HG02870 (cell line): Measurements from ENCODE around the gene POLR1D.
"Not testable (repeated sequence)": the region's sequence is repeated elsewhere in the genome, so short reads cannot be mapped to it uniquely, and the experiment has no call there.

Experiments used
- ATAC-seq: cut with Tn5 transposase; IDR thresholded peaks from one replicate; pipeline ENCODE4 v1.9.1; 2021; ENCODE audit warnings: mild to moderate bottlenecking, moderate library complexity; ENCODE audit not compliant: unreplicated experiment

Gene POLR1D

DNA sequence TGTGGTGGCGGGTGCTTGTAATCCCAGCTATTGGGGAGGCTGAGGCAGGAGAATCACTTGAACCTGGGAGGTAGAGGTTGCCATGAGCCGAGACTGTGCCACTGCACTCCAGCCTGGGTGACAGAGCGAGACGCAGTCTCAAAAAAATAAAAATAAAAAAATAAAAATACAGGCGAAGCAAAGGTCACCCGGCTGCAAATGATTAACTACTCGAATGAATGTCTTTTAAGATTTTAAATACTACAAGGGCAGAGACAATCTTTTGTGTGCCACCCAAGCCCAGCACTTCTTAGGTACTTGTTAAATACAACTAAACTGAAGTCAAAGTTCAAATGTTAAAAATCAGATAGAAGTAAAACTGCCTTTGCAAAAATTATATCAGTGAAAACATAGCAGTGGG is 8.1 kb upstream of the POLR1D start:
- no peak for ATAC-seq

DNA sequence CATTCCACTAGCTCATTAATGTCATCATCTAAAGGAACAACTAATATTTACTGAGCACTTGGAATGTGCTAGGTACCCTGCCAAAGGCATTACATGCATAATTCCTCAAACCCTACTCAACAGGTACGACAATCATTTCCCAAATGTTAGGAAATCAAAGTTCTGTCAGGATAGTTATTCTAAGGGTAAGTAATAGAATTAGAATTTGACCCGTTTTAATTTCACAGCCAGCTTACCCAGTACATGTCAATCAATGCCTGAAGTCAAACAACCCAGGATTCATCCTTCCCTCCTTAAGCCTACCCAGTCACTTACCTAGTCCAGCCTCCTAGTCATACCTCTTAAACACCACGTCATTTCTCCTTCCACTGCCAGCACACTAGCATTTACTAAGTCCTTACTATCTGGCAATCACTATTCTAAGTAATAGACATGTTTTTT is 3.8 kb upstream of the POLR1D start:
- ATAC-seq: no peak

DNA sequence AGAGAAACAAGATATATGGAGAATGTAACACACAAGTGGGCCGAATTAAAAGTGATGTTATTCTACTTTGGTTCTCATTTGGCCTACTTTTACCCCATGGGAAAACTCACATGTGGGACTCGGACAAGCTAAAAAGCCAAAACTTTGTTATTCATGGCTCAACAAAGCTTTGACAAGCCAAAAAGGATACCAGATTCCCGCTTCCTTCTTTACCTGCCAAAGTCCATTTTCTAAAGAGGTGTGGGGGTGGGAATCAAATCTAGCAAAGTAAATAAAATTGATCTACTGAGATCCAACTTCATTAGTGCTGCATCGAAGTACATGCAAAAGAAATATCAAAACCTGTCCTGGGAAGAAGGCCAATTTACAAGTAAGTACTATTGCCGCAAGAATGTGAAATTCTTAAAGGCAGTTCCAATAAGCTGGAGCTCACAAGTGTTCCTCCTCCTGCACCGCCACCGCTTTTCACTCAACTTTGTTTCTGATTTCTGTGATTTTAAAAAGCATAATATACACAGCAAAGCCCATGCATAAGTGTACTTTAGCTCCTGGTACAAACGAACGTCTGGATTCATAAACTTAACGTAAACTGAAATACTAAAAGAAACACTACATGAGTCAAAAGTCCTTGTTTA is 2.5 kb upstream of the POLR1D start:
- no peak for ATAC-seq

DNA sequence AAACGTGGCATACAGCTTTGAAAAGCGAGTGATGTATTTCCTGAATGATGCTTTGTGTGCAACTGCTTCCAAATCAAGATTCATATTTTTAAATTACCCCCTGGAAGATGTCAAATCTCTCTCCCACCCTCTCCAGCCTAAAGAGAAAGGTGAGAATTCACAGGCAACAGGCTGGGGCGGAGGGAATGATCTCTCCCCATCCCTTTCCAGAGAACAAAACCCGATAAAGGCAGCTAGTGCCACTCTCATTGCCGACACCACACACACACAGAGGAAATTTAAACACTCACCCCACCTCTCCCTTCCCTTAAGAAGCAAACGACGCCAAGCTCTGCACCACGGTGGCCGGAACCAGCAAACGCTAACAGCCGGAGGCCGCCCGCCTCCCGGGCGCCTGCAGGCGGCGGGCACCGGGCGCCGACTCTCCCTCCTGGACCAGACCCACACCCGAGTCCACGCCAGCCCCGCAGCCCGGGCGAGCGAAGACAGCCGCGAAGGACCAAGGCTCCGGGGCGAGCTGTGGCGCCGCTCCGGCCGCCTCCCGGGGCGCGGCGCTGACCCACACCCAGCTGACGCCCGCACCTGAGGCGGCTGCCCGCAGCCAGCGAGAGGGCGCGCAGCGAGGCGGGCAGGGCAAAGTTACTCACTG is 1.8 kb upstream of the POLR1D start:
- peak; percentile 24 for ATAC-seq

DNA sequence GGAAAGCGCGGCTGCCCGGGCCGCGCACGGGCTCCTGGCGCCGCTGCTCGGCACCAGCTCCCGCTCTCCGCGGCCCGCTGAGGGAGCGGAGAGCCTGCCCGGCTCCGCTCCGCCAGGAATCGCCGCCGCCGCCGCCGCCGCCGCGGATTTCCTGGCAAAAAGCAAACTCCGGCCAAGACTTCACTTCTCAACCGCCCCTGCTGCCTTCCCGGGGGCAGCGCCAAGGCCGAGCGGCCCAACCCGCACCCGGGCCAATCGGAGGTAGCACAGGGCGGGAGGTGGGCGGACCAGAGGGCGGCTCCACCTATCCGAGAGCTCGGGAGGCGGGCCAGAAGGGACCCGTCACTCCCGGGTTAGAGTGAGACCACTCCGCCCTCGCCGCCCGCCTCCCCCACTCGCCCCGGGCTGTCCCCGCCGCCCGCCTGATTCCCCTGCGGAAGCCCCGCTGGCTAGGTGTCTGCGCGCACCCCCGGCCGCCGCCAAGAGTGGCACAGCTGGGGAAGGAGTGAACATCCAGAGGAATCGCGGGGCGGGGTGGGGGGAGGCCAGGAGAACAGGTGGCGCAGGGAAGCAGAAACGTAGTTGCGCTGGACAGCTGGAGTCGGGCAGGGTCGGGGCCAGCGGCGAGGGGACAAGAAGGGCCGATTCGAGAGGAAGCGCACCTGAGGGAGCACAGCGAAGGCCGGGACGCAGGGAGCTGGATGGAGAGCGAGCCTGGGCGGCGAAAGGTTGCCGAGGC is 1.1 kb upstream of the POLR1D start, which contains the start of gene LNX2:
TSS of gene LNX2 (minus strand) at position 153 of the 739 bp plus-strand sequence. CDS start 38,826 bp downstream, outside the sequence.
- ATAC-seq: peak; percentile 85

DNA sequence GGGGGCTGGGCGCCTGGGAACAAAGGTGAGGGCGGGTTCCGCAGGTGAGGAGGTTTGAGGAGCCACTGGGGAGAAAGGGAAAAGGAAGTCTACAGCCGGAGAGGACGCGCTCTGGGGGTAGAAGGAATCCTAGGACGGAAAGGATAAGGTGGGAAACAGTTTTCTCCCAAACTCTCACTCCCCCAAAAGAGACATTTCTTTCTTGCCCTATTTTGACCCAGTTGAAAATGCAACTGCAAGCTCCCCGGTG is 651 bp upstream of the POLR1D start:
- no peak for ATAC-seq

DNA sequence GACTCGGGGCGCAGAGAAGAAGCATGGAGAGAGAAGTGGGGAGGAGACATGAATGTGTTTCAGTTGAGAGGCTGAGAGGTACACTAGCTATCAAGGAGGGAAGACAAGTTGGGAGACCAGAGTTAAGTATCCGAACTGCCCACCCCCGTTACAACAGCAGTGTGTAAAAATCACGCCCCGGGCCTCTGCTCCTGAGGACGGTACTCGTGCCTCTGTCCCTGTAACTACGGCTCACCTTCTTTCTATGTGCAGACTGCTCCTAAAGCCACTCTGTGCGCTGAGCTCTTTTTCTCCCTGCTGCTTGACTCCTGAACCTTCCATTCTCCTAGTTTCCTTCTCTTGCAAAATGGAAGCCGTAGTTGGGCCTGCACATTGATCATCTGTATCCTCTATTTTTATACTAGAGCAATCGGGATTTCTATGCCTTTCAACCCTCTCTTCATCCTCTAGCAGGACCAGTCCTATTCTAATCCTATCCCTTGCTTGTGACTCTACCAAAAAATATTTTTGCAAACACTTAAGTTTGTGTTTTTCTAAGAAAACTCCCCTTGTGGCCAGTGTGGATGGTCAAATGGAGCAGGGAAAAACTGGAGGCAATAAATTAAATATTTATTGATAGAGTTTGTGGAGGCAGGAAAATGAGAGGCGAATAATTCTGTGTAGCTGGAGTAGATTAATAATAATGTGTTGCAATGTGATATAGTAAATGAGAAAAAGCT is 569 bp downstream of the POLR1D start:
- ATAC-seq: no peak

DNA sequence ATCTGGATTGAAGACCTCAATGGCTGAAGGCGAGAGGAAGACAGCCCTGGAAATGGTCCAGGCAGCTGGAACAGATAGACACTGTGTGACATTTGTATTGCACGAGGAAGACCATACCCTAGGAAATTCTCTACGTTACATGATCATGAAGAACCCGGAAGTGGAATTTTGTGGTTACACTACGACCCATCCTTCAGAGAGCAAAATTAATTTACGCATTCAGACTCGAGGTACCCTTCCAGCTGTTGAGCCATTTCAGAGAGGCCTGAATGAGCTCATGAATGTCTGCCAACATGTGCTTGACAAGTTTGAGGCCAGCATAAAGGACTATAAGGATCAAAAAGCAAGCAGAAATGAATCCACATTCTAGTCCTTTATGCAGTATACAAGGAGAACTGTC is 1.2 kb downstream of the POLR1D start:
- no peak for ATAC-seq

DNA sequence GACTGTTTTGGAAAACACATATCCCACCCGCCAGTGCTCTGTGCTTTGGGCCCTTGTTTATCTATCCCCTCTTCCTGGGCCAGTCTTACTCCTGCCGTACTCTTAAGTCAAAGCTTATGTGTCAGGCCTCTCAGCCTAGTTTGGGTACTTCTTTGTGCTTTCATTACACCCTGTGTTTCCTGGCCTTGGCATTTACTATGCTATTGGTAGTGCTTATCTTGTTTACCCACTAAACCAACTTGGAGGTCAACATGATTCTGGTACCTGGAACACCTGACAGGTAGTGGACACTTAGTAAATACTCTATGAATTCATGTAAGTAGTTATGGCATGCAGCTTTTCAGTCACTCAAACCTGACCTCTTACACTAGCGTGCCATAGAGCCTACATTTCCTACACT is 2.4 kb downstream of the POLR1D start:
- ATAC-seq: no peak

DNA sequence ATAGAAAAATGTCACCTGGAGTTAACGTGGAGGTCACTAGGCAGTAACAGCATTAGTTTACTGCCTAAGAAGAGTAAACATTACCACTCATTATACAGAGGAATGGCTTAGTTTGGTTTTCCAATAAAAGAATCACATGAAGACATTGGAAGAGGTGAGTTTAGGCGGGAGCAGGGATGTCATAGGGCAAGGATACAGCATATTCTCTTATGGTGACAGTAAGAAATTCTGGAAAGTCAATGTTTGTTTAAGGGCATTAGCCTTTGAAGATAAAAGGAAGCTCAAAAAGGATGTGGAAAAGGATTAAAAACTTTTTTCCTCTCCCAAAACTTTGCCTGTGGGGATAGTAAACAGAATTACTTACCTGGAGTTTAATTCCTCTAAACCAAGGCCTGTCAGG is 4.1 kb downstream of the POLR1D start:
- ATAC-seq: no peak

DNA sequence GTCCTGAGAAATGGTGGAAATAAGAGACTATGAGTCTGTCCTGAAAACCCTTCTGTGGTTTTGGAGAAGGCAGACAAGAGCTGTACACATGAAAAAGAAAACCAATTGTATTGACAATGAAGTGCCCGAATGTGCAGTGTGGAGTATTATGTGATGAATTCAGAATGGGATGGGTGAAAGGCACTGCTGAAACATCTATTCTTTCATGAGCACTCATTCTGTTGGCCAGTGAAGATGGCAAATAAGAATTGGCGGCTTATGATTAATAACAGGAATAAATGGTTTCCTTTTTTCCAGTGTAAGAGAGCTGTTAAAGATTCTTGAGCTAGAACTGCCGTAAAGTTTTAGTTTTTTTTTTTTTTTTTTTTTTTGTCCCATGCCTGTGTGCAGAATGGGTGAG is 5.7 kb downstream of the POLR1D start:
- no peak for ATAC-seq

DNA sequence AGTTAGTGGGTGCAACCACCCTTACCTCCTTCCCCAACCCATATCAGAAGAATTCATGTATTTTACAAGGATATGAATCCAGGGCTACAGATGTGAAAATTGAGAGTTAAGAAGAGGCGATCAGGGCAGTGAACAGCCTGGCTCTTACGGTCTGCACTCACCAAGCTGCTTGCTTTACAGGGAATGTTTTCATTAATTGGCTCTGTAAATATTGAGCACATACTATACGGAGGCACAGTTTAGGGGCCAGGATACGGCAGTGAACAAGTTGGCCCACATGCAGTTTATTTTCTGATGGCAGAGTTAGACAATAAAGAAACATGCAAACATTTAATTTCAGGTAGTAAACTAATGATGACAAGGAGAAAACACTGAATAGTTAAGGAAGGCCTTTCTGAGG is 6.4 kb downstream of the POLR1D start:
- no peak for ATAC-seq

DNA sequence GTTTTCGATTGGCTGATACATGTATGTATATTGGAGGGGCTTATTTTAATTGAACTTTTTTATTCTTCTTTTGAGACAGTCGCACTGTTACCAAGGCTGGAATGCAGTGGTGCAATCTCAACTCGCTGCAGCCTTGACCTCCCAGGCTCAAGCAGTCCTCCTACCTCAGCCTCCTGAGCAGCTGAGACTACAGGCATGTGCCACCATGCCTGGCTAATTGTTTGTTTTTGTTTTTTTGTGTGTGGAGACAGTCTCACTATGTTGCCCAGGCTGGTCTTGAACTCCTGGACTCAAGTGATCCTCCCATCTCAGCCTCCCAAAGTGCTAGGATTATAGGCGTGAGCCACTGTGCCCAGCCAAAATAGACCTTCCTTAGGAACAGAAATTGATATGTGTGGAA is 7.1 kb downstream of the POLR1D start:
- not testable (repeated sequence) for ATAC-seq

DNA sequence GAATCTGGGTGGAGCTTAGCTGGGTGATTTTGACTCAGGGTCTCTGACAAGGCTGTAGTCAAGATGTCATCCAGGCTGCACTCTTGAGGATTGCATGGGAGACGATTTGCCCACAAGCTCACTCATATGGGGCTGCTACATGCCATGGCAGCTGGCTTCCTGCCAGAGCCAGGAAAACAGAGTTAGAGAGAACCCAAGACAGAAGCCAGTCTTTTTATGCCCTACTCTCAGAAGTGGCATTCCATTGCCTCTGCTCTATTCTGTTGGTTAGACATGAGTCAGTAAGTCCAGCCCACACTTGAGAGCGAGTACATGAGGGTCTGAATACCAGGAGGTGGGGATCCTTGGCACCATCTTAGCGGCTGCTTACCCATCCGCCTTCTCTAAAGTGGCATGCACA is 9.5 kb downstream of the POLR1D start:
- ATAC-seq: no peak

DNA sequence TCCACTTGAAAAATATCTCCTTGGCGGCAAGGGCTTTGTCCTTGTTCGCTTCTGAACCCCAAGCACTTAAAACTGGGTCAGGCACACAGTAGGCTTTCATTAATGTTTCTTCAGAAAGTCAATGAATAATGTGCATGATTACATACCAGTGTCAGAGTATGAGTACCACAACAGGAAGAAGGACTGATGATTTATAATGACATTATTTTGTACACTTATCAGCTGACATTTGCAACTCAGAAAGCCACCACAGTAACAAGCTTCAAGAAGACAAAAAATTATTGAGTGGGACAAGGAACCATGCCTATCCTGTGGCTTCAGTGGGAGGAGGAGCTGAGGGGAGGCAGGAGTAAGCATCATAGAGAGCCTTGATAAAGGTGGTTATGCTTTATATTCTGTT is 10.0 kb downstream of the POLR1D start:
- ATAC-seq: no peak

DNA sequence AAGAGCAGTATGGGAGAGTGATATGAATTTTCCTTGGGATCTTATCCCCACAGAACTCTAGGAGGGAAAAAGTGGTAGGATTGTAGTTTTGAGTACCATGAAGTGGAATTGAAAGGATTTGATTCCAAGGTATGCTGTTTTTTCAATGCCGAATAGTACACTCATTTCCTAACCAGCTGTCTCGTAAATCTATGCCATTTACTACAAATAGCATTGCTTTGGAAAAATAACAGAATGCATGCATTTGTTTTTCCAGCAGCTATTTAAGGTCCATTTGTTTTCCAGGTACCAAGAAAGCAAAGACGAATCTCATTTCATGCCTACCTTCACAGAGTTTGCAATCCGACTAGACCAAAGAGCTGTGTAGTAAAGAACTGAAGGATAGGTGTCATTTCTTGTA is 10.5 kb downstream of the POLR1D start:
- no peak for ATAC-seq

DNA sequence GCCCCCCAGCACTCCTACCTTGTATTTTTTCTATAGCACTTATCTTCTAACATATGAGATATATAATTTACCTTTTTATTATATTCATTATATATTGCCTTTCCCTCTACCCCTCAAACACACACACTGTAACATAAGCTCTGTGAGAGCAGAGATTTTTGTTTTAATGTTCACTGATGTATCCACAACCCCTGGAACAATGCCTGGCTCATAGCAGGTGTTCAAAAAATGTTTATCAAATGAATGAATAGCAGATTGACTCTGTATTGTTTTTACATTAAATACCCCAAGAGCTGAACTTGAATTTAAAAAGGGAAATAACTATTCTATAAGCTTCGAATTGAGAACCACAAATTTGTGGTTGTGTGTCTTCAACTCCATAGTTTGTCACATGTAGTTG is 11.0 kb downstream of the POLR1D start:
- no peak for ATAC-seq

DNA sequence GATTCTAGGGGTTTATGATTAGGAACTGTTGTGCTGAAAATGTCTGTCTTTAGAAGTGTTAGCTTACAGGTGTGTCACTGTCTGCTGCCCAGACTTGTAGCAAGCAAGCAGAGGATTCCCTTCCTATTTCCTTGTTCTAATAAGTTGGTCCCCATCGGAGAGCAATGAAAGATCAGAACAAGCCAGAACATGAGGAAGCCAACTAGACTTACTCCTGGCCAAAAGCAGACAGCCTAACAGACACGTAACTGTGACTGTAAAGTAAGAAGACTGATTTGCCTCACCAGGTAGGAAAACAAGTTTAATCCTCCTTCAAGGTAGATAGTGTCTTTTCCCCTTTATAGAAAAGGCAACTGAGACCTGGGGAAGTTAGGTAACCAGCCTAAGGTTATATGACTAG is 12.5 kb downstream of the POLR1D start:
- no peak for ATAC-seq

DNA sequence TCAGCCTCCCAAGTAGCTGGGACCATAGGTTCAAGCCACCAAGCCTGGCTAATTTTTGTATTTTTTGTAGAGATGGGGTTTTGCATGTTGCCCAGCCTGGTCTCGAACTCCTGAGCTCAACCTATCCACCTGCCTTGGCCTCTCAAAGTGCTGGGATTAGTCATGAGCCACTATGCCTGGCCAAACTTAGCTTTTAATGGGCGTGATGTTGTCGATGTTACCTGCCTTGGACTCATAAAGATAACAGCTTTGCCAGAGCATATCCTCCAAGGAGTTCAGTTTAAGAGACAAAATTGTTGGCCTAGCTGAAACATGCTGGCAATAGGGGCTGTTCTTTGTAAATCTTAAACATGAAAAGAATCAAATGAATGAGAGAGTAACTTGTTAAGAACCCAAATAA is 13.1 kb downstream of the POLR1D start:
- ATAC-seq: no peak

DNA sequence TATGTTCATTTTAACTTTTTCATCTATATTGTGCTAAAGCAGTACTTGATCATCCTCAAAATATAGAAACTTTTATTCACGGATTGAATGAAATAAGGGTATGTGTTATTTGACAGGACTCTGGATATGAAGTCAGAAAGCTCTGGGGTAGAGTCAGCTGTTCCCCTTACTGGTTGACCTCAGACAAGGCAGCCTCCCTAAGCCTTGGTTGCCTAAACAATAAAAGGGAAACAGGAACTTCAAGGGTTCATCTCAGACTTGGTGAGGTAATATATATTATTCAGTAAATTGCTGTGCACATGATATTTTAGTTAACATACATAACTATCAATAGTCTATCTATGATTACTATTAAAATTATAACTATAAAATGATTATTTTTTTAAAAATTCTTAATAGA is 13.6 kb downstream of the POLR1D start:
- no peak for ATAC-seq

DNA sequence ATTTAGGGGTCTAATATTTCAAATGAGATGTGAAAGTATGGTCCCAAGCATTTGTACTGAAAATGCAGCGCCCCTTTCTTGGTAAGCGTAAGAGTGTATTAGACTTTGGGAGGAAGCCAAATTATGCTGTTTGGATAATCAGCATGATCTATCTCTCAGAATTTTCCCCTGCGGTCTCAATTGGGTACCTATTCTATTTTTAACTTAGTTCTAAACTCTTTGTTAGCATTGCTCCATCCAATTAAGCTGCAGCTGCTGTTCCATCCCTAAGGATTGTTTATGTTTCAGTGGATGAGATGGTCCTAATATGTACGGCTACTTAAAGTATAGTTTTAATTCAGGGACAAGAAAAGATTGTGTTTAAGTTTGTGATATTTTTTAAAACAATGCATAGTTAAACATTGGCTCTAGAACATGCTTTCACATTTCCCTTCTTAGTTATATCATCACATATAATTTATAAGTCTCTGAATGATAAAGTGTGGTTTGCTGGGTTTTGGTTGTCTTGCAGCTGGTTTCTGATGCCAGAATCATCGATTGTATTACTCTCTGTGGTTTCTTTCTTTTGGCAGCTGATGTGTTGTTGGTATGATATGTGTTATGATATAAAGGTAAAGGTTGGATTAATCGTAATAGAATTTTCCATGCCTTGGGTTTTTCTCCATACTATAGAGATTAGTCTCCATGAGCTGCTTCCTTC is 15.0 kb downstream of the POLR1D start:
- ATAC-seq: no peak
